Endothelial cell of umbilical vein (primary cell): Measurements from ENCODE around the gene BHMT. TPM values are rescaled to one million over a fixed set of nuclear protein-coding genes. Genes with fewer than 3 reads are reported as not detected.

Experiments used
- BruUV-seq: library from RNA; stranded (reverse); fragments of 400-500 nt; replicated peaks from 2 replicates; lab custom pipeline; 2021; lab: Mats Ljungman, UMichigan
- CTCF ChIA-PET: fragments of 300-600, 350-600 bp; sonication (Branson Sonifier 250); formaldehyde crosslinking; loops from one replicate; lab custom pipeline; 2021; ENCODE audit warnings: antibody characterized with exemption, inconsistent platforms; lab: Charles Lee
- POLR2A ChIA-PET: fragments of 300-600, 350-600 bp; sonication (Branson Sonifier 250); formaldehyde crosslinking; loops from one replicate; lab custom pipeline; 2021; ENCODE audit warnings: antibody characterized with exemption, inconsistent platforms; lab: Charles Lee
- DNase-seq: peaks from one replicate; pipeline ENCODE4 v3.0.0-alpha.2; 2011; ENCODE audit warnings: low read depth, low spot score
- FAIRE-seq: peaks from 2 replicates; lab custom pipeline; 2011; peaks lifted over from hg19 to GRCh38; lab: Jason Lieb, UNC
- H2AFZ ChIP-seq: 2 replicates; pipeline ENCODE4 v1.6.0; 2012; ENCODE audit warnings: low read depth, low read length, control low read depth, inconsistent platforms
- H3K27ac ChIP-seq: 2 replicates; pipeline ENCODE4 v1.5.1; 2011; ENCODE audit warnings: low read depth, mild to moderate bottlenecking, control low read depth, low read length, moderate library complexity; ENCODE audit not compliant: insufficient read depth
- H3K27me3 ChIP-seq, 2 experiments: 2 replicates each; pipeline versions ENCODE4 v1.6.0 to v1.6.1; 2011; ENCODE audit warnings: low read length in 2 of 2, mixed read lengths in 1 of 2; ENCODE audit not compliant: control insufficient read depth in 2 of 2, insufficient read depth in 2 of 2
- H3K36me3 ChIP-seq, 2 experiments: 2 replicates in 1 of 2; 3 replicates in 1 of 2; pipeline ENCODE4 v1.5.1; 2011; ENCODE audit warnings: low read length in 2 of 2, mild to moderate bottlenecking in 1 of 2, moderate library complexity in 1 of 2; ENCODE audit not compliant: control insufficient read depth in 2 of 2, insufficient read depth in 2 of 2; ENCODE audit errors: extremely low read depth in 1 of 2
- H3K4me1 ChIP-seq: 3 replicates; pipeline ENCODE4 v1.5.1; 2011; ENCODE audit warnings: mild to moderate bottlenecking, low read length; ENCODE audit not compliant: control insufficient read depth, insufficient read depth; ENCODE audit errors: extremely low read depth
- H3K4me2 ChIP-seq: 2 replicates; pipeline ENCODE4 v1.6.1; 2011; ENCODE audit warnings: low read length, control low read depth, mixed read lengths; ENCODE audit not compliant: insufficient read depth
- H3K4me3 ChIP-seq, 3 experiments: fragments of 200-600 bp in 1 of 3; sonication (generic), shearing (Covaris generic) in 1 of 3; replicated peaks in 1 of 3; 2 replicates each; pipeline ENCODE4 v1.5.1; 2011 to 2016; ENCODE audit warnings: control low read depth in 3 of 3, low read length in 3 of 3, mild to moderate bottlenecking in 2 of 3, inconsistent platforms in 1 of 3, low read depth in 1 of 3, moderate library complexity in 1 of 3; ENCODE audit not compliant: insufficient read depth in 1 of 3
- H3K79me2 ChIP-seq: 2 replicates; pipeline ENCODE4 v1.6.0; 2012; ENCODE audit warnings: low read length, inconsistent platforms; ENCODE audit not compliant: control insufficient read depth, insufficient read depth
- H3K9ac ChIP-seq: replicated peaks from 2 replicates; pipeline ENCODE3; 2011; ENCODE audit warnings: low read length, control low read depth; ENCODE audit not compliant: insufficient read depth; ENCODE audit errors: extremely low read depth
- H3K9me1 ChIP-seq: replicated peaks from 3 replicates; pipeline ENCODE4 v1.6.0; 2011; ENCODE audit warnings: mild to moderate bottlenecking, low read length; ENCODE audit not compliant: control insufficient read depth, insufficient read depth; ENCODE audit errors: extremely low read depth
- H3K9me3 ChIP-seq: replicated peaks from 2 replicates; pipeline ENCODE4 v1.5.1; 2012; ENCODE audit warnings: low read length, inconsistent platforms; ENCODE audit not compliant: control insufficient read depth, insufficient read depth
- H4K20me1 ChIP-seq: replicated peaks from 2 replicates; pipeline ENCODE3; 2011; ENCODE audit warnings: mild to moderate bottlenecking, low read length; ENCODE audit not compliant: control insufficient read depth, insufficient read depth; ENCODE audit errors: extremely low read depth
- EZH2 ChIP-seq: IDR thresholded peaks from 2 replicates; pipeline ENCODE4 v1.6.1; 2012; ENCODE audit warnings: borderline replicate concordance, low read depth, mild to moderate bottlenecking, moderate library complexity, low read length, inconsistent platforms; ENCODE audit not compliant: severe bottlenecking
- FOS ChIP-seq: IDR thresholded peaks from 2 replicates; pipeline ENCODE4 v1.6.1; 2011; ENCODE audit warnings: mild to moderate bottlenecking, low read length, moderate library complexity, borderline replicate concordance; ENCODE audit not compliant: insufficient read depth
- GATA2 ChIP-seq: IDR thresholded peaks from 2 replicates; pipeline ENCODE4 v1.7.0; 2011; ENCODE audit warnings: low read depth, mild to moderate bottlenecking, moderate library complexity, mixed read lengths, low read length; ENCODE audit not compliant: insufficient read length, insufficient read depth
- JUN ChIP-seq: IDR thresholded peaks from 2 replicates; pipeline ENCODE4 v1.6.1; 2011; ENCODE audit warnings: borderline replicate concordance, low read depth; ENCODE audit not compliant: insufficient read length, insufficient read depth
- MYC ChIP-seq: IDR thresholded peaks from one replicate; pipeline ENCODE4 v1.6.1; 2011; ENCODE audit warnings: mild to moderate bottlenecking, low read depth, low read length
- POLR2A ChIP-seq: IDR thresholded peaks from 2 replicates; pipeline ENCODE4 v1.6.1; 2012; ENCODE audit warnings: low read depth, mild to moderate bottlenecking, control low read depth, low read length
- POLR2AphosphoS5 ChIP-seq: IDR thresholded peaks from 2 replicates; pipeline ENCODE4 v1.6.1; 2012; ENCODE audit warnings: low read depth, mild to moderate bottlenecking, control low read depth, low read length, moderate library complexity; ENCODE audit not compliant: insufficient read depth
- dilution Hi-C: fragments of 300-500 bp; cut with MboI; formaldehyde crosslinking; loops from one replicate; pipeline ENCODE4 v1.15.0; 2019; ENCODE audit warnings: low sequenced_read_pairs; ENCODE audit not compliant: extremely low pct_ligation_motif_present
- intact Hi-C: fragments of 100-400 bp; cut with micrococcal nuclease; formaldehyde crosslinking; loops from one replicate; pipeline ENCODE4 v1.10.0; 2022
- polyA plus RNA-seq, 4 experiments: library from polyadenylated mRNA; depleted of rRNA in 3 of 4; stranded (reverse) in 3 of 4; unstranded in 1 of 4; fragments of >200 nt; gene quantifications; 2 replicates each; pipeline versions ENCODE4 v1.2.1 to v1.2.3, GENCODE V29; 2011 to 2012; ENCODE audit warnings: missing spikeins in 1 of 4
- total RNA-seq: library from RNA; stranded (reverse); gene quantifications from 2 replicates; pipeline ENCODE4 v1.2.3, GENCODE V29; 2021
- TF ChIP-seq, protein P1 (sequence below): IDR thresholded peaks from 2 replicates; pipeline ENCODE4 v1.6.1; 2011; ENCODE audit not compliant: insufficient read depth, insufficient read length
- TF ChIP-seq, protein P2 (sequence below), 2 donors: IDR thresholded peaks; 1 replicate in 1 of 2; 2 replicates in 1 of 2; pipeline ENCODE4 v1.5.1; 2011; ENCODE audit warnings: low read length in 2 of 2, mild to moderate bottlenecking in 2 of 2, moderate library complexity in 2 of 2, control low read depth in 1 of 2, inconsistent platforms in 1 of 2, low read depth in 1 of 2; ENCODE audit not compliant: insufficient read depth in 1 of 2; ENCODE audit errors: extremely low read depth in 1 of 2

The BHMT gene
- total and polyA plus RNA-seq, 2 donors (not counting 3 experiments of a cell fraction or from before 2014, with no cell fraction given): not detected

DNA sequence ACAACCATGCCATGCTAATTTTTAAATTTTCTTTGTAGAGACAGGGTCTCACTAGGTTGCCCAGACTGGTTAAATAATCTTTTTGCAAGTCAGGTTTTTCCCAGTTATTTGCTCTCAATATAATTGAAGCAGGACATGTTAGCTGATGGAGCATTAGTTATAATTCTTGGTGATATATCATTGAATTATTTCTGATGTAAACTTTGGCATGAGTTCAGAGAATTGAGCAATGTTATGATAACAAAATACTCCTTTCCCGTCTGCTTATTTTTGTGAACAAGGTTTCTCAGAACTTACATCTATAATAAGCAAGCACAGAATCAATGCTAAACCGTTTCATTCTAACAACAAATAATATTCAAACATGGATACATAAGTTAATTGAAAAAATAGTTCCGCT is 37.8 kb downstream of the BHMT start:
- CTCF ChIA-PET: interaction anchor here (1.0 kb wide), 1 partner anchor 17 kb away, joined by 3 read pairs; no protein-coding TSS in a partner anchor
- H4K20me1 ChIP-seq: no peaks in the 10 kb centered on the region
- no peaks in the 10 kb centered on the region for H3K79me2 ChIP-seq
- FAIRE-seq (no peak), DNase-seq (no peak)
- H3K27ac ChIP-seq: no peak overlapping the region
- dilution Hi-C loops (no loop called here), intact Hi-C loops (no loop called here)
- no peak overlapping the region for H3K9ac ChIP-seq
- H3K4me1 ChIP-seq: no peaks in the 10 kb centered on the region
- H3K27me3 ChIP-seq: peaks cover 8 to 9% of the 10 kb centered on the region in 2 experiments
- no peaks in the 10 kb centered on the region for H3K9me1 ChIP-seq
- no peak overlapping the region for H2AFZ ChIP-seq
- TF ChIP-seq, protein P1, sequence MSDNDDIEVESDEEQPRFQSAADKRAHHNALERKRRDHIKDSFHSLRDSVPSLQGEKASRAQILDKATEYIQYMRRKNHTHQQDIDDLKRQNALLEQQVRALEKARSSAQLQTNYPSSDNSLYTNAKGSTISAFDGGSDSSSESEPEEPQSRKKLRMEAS: no peak
- TF ChIP-seq MYC (no peak), POLR2AphosphoS5 (no peak), POLR2A (no peak), GATA2 (no peak), FOS (no peak), EZH2 (no peak), JUN (no peak)
- TF ChIP-seq, protein P2, sequence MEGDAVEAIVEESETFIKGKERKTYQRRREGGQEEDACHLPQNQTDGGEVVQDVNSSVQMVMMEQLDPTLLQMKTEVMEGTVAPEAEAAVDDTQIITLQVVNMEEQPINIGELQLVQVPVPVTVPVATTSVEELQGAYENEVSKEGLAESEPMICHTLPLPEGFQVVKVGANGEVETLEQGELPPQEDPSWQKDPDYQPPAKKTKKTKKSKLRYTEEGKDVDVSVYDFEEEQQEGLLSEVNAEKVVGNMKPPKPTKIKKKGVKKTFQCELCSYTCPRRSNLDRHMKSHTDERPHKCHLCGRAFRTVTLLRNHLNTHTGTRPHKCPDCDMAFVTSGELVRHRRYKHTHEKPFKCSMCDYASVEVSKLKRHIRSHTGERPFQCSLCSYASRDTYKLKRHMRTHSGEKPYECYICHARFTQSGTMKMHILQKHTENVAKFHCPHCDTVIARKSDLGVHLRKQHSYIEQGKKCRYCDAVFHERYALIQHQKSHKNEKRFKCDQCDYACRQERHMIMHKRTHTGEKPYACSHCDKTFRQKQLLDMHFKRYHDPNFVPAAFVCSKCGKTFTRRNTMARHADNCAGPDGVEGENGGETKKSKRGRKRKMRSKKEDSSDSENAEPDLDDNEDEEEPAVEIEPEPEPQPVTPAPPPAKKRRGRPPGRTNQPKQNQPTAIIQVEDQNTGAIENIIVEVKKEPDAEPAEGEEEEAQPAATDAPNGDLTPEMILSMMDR (IDR thresholded peaks at IDR 0.05; ENCODE audit: extremely low read depth in 1 of 2, insufficient read depth in 1 of 2, low read depth in 1 of 2, low read length in 2 of 2): no peak
- no TSS peak for BruUV-seq
- no peaks in the 10 kb centered on the region for H3K36me3 ChIP-seq
- H3K4me2 ChIP-seq: no peak overlapping the region
- no peaks in the 10 kb centered on the region for H3K9me3 ChIP-seq
- no peak overlapping the region for H3K4me3 ChIP-seq
- POLR2A ChIA-PET: no interaction called here
